ENCODE data around the gene HBG2.

DNA sequence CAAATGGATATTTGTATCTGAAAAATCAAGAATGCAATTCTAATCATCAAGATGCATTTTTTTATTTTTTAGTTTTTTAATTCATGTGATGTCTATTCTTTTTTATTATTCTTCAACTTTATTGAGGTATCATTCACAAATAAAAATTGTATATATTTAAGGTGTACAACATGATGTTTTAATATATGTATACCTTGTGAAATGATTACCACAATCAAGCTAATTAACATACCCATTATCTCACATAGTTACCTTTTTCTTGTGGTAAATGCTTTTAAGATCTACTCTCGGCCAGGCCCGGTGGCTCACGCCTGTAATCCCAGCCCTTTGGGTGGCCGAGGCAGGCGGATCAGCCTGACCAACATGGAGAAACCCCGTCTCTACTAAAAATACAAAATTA, 31.4 kb downstream of the HBG2 start:
- TF ChIP-seq, protein P1, sequence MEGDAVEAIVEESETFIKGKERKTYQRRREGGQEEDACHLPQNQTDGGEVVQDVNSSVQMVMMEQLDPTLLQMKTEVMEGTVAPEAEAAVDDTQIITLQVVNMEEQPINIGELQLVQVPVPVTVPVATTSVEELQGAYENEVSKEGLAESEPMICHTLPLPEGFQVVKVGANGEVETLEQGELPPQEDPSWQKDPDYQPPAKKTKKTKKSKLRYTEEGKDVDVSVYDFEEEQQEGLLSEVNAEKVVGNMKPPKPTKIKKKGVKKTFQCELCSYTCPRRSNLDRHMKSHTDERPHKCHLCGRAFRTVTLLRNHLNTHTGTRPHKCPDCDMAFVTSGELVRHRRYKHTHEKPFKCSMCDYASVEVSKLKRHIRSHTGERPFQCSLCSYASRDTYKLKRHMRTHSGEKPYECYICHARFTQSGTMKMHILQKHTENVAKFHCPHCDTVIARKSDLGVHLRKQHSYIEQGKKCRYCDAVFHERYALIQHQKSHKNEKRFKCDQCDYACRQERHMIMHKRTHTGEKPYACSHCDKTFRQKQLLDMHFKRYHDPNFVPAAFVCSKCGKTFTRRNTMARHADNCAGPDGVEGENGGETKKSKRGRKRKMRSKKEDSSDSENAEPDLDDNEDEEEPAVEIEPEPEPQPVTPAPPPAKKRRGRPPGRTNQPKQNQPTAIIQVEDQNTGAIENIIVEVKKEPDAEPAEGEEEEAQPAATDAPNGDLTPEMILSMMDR (conservative IDR thresholded peaks at IDR 0.05; ENCODE audit: low read length) = no peak
- TF ChIP-seq EZH2phosphoT487 (IDR thresholded peaks at IDR 0.05; ENCODE audit: borderline replicate concordance) = no peak

Measured in Loucy (cell line).